ENCODE data around the gene ADD2. TPM values are rescaled to one million over a fixed set of nuclear protein-coding genes. Genes with fewer than 3 reads are reported as not detected.
A peak's percentile ranks its signal among the peaks of the same experiment; 100 is the strongest.

ADD2 gene
- total RNA-seq, 1 donor from 2014 or later, result 0.15 TPM

- H3K27me3 Mint-ChIP-seq (ENCODE audit: low read depth), result peaks cover 37% of the 10 kb centered on the region
- H3K9me3 Mint-ChIP-seq (ENCODE audit: low read depth), result no peaks in the 10 kb centered on the region
- no peaks in the 10 kb centered on the region for H3K36me3 Mint-ChIP-seq (ENCODE audit: low read depth)
- no peaks in the 10 kb centered on the region for H3K4me1 Mint-ChIP-seq (ENCODE audit: low read depth)
- no peak overlapping the region for H3K27ac Mint-ChIP-seq (ENCODE audit: unreplicated experiment)
- DNase-seq (ENCODE audit: low spot score), result no peak
- no peak for TF ChIP-seq CTCF (IDR thresholded peaks at IDR 0.05)
- H3K4me3 Mint-ChIP-seq (ENCODE audit: unreplicated experiment), result no peak overlapping the region
Measured at GRCh38 chr2:70696142-70696541, 71.9 kb downstream of the ADD2 start.

- peaks cover 16% of the 10 kb centered on the region for H3K27me3 Mint-ChIP-seq (ENCODE audit: low read depth)
Measured at GRCh38 chr2:70692256-70692655, 75.7 kb downstream of the ADD2 start.

GRCh38 chr2:70691497-70692140, 76.4 kb downstream of the ADD2 start:
- no peak for DNase-seq (ENCODE audit: low spot score)
- no peak for TF ChIP-seq CTCF (IDR thresholded peaks at IDR 0.05)
- no peak overlapping the region for H3K4me3 Mint-ChIP-seq (ENCODE audit: unreplicated experiment)
- H3K27ac Mint-ChIP-seq (ENCODE audit: unreplicated experiment), result no peak overlapping the region
- H3K4me1 Mint-ChIP-seq (ENCODE audit: low read depth), result no peaks in the 10 kb centered on the region
- peaks cover 19% of the 10 kb centered on the region for H3K27me3 Mint-ChIP-seq (ENCODE audit: low read depth)
- H3K9me3 Mint-ChIP-seq (ENCODE audit: low read depth), result no peaks in the 10 kb centered on the region
- no peaks in the 10 kb centered on the region for H3K36me3 Mint-ChIP-seq (ENCODE audit: low read depth)

More at GRCh38 chr2:70692256-70692655, 75.7 kb downstream of the ADD2 start:
- no peak for TF ChIP-seq CTCF (IDR thresholded peaks at IDR 0.05)
- Mint-ChIP-seq H3K9me3 (ENCODE audit: low read depth) (no peaks in the 10 kb centered on the region), H3K4me1 (ENCODE audit: low read depth) (no peaks in the 10 kb centered on the region), H3K36me3 (ENCODE audit: low read depth) (no peaks in the 10 kb centered on the region), H3K27ac (ENCODE audit: unreplicated experiment) (no peak overlapping the region), H3K4me3 (ENCODE audit: unreplicated experiment) (no peak overlapping the region)
- no peak for DNase-seq (ENCODE audit: low spot score)

- TF ChIP-seq CTCF (IDR thresholded peaks at IDR 0.05), result no peak
- Mint-ChIP-seq H3K27ac (ENCODE audit: unreplicated experiment) (no peak overlapping the region), H3K4me3 (ENCODE audit: unreplicated experiment) (no peak overlapping the region), H3K4me1 (ENCODE audit: low read depth) (no peaks in the 10 kb centered on the region), H3K9me3 (ENCODE audit: low read depth) (no peaks in the 10 kb centered on the region), H3K36me3 (ENCODE audit: low read depth) (no peaks in the 10 kb centered on the region), H3K27me3 (ENCODE audit: low read depth) (peaks cover 19% of the 10 kb centered on the region)
- DNase-seq (ENCODE audit: low spot score), result peak; percentile 49
Measured at GRCh38 chr2:70690846-70691245, 77.2 kb downstream of the ADD2 start.

- H3K4me3 Mint-ChIP-seq (ENCODE audit: unreplicated experiment), result no peak overlapping the region
- TF ChIP-seq CTCF (IDR thresholded peaks at IDR 0.05), result no peak
- H3K27me3 Mint-ChIP-seq (ENCODE audit: low read depth), result peaks cover 24% of the 10 kb centered on the region
- no peaks in the 10 kb centered on the region for H3K36me3 Mint-ChIP-seq (ENCODE audit: low read depth)
- H3K27ac Mint-ChIP-seq (ENCODE audit: unreplicated experiment), result no peak overlapping the region
- H3K9me3 Mint-ChIP-seq (ENCODE audit: low read depth), result no peaks in the 10 kb centered on the region
- DNase-seq (ENCODE audit: low spot score), result peak; percentile 15
- no peaks in the 10 kb centered on the region for H3K4me1 Mint-ChIP-seq (ENCODE audit: low read depth)
Measured at GRCh38 chr2:70688427-70688826, 79.6 kb downstream of the ADD2 start.

Measured in chondrocyte (in vitro differentiated cells).